ENCODE data around the gene FYN. TPM values are rescaled to one million over a fixed set of nuclear protein-coding genes. Genes with fewer than 3 reads are reported as not detected.

The FYN gene
- total and polyA plus RNA-seq, 2 donors from 2014 or later = 34.5 to 52.4 TPM

DNA sequence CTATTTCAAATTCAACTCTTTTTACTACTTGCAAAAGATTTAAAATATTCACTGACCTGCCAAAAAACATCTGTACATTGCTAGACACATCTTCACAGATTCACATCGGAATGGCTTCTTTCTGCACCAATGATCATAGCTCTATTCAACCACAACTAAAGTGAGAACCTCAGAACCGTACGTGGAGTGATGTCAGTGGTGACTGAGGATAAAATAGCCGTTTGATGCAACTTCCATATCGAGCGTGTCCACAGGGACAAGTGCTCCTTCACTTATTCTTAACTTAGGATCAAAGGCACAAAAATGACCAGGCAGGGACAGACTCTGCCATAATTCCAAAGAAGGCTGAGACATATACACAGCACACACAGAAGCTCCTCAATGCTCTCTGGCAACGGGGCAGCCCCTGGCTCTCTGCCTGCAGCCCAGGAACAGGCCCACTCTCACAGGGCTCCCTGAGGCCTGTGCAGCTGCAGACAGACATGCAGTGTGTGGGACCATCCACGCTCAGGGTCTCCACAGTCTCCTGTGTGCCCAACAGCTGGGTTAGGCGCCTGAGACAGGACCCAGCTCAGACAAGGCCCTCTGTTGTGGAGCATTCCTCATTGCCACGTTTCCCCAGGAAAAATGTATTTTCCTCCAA lies 22.8 kb downstream of the FYN start:
- intact Hi-C loops (cut with DNase I) = no loop called here
- DNase-seq = no peak

DNA sequence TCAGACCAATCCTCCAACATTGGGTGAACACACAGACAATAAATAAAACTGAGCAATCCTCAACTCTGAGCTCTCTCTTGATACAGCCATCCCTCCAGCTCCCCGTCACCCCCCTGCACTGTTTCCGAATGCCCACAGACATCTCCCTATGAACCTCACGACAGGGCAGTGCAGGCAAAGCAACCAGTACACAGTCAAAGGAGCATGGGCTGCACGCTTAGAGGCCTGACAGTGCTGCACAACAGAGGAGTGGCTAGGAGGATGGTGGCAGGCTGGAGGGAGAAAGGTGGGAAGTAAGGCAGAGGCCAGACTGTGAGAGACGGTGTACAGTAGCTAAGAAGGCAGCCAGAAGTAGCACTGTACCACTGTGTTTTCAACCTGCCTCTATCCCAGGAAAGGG lies 24.0 kb downstream of the FYN start:
- Histone ChIP-seq H3K27me3 (ENCODE audit: control insufficient read depth, insufficient read depth, low read length) (no peaks in the 10 kb centered on the region), H3K4me1 (ENCODE audit: control insufficient read depth in 2 of 3, insufficient read depth in 2 of 3, low read depth in 1 of 3, low read length in 3 of 3) (peaks cover 0 to 7% (median 5%) of the 10 kb centered on the region in 3 donors), H3K36me3 (ENCODE audit: control insufficient read depth in 2 of 3, insufficient read depth in 3 of 3, low read length in 3 of 3) (no peaks in the 10 kb centered on the region), H3K4me3 (ENCODE audit: low read length in 3 of 3) (no peak overlapping the region), H3K9me3 (ENCODE audit: control insufficient read depth in 2 of 3, insufficient read depth in 1 of 3, low read length in 3 of 3) (no peaks in the 10 kb centered on the region), H3K27ac (ENCODE audit: low read depth in 2 of 2, low read length in 2 of 2) (no peak overlapping the region), H3K9ac (ENCODE audit: low read length in 3 of 3) (no peak overlapping the region)
- TF ChIP-seq, protein P1, sequence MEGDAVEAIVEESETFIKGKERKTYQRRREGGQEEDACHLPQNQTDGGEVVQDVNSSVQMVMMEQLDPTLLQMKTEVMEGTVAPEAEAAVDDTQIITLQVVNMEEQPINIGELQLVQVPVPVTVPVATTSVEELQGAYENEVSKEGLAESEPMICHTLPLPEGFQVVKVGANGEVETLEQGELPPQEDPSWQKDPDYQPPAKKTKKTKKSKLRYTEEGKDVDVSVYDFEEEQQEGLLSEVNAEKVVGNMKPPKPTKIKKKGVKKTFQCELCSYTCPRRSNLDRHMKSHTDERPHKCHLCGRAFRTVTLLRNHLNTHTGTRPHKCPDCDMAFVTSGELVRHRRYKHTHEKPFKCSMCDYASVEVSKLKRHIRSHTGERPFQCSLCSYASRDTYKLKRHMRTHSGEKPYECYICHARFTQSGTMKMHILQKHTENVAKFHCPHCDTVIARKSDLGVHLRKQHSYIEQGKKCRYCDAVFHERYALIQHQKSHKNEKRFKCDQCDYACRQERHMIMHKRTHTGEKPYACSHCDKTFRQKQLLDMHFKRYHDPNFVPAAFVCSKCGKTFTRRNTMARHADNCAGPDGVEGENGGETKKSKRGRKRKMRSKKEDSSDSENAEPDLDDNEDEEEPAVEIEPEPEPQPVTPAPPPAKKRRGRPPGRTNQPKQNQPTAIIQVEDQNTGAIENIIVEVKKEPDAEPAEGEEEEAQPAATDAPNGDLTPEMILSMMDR (IDR thresholded peaks at IDR 0.05; ENCODE audit: borderline replicate concordance, extremely low read depth, insufficient read depth) = no peak
- no peak for FAIRE-seq
- no peak for DNase-seq
- intact Hi-C loops (cut with DNase I) = no loop called here

More for the DNA sequence above, 22.8 kb downstream of the FYN start:
- Histone ChIP-seq H3K9ac (ENCODE audit: low read length in 3 of 3) (no peak overlapping the region), H3K27ac (ENCODE audit: low read depth in 2 of 2, low read length in 2 of 2) (no peak overlapping the region), H3K36me3 (ENCODE audit: control insufficient read depth in 2 of 3, insufficient read depth in 3 of 3, low read length in 3 of 3) (no peaks in the 10 kb centered on the region), H3K4me3 (ENCODE audit: low read length in 3 of 3) (no peak overlapping the region), H3K9me3 (ENCODE audit: control insufficient read depth in 2 of 3, insufficient read depth in 1 of 3, low read length in 3 of 3) (no peaks in the 10 kb centered on the region), H3K4me1 (ENCODE audit: control insufficient read depth in 2 of 3, insufficient read depth in 2 of 3, low read depth in 1 of 3, low read length in 3 of 3) (peaks cover 0 to 3% (median 0%) of the 10 kb centered on the region in 3 donors), H3K27me3 (ENCODE audit: control insufficient read depth, insufficient read depth, low read length) (no peaks in the 10 kb centered on the region)
- no peak for FAIRE-seq
- TF ChIP-seq, protein P1 (IDR thresholded peaks at IDR 0.05; ENCODE audit: borderline replicate concordance, extremely low read depth, insufficient read depth) = no peak

DNA sequence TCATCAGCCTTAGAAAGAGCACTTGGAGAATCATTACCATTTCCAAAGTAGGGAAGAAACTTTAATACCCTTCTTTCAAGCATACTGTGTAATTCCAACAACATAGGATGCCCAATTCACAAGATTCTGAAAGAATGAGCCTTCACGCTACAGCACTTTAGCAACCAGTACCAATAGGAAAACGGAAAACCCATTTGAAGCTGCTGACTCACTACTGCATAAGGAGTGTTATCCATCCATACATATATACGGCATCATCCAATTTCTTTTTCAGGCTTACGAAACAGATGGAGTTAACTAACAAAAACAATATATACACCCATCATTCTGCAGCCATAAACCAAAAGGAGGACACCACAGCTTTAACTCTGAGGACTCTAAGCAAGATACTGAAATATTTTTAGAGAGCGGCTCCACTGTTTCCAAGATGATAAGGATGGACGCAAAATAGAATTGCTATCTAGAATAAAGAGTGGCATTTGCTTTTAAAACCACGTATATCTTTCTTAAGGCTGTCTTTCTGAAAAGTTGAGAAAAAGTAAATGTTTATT lies 24.9 kb downstream of the FYN start:
- Histone ChIP-seq H3K9ac (ENCODE audit: low read length in 3 of 3) (no peak overlapping the region), H3K27me3 (ENCODE audit: control insufficient read depth, insufficient read depth, low read length) (no peaks in the 10 kb centered on the region), H3K27ac (ENCODE audit: low read depth in 2 of 2, low read length in 2 of 2) (no peak overlapping the region), H3K4me3 (ENCODE audit: low read length in 3 of 3) (no peak overlapping the region), H3K36me3 (ENCODE audit: control insufficient read depth in 2 of 3, insufficient read depth in 3 of 3, low read length in 3 of 3) (no peaks in the 10 kb centered on the region), H3K9me3 (ENCODE audit: control insufficient read depth in 2 of 3, insufficient read depth in 1 of 3, low read length in 3 of 3) (no peaks in the 10 kb centered on the region), H3K4me1 (ENCODE audit: control insufficient read depth in 2 of 3, insufficient read depth in 2 of 3, low read depth in 1 of 3, low read length in 3 of 3) (peaks cover 0 to 7% (median 5%) of the 10 kb centered on the region in 3 donors)
- DNase-seq = no peak
- TF ChIP-seq, protein P1 (IDR thresholded peaks at IDR 0.05; ENCODE audit: borderline replicate concordance, extremely low read depth, insufficient read depth) = no peak
- FAIRE-seq = no peak
- intact Hi-C loops (cut with DNase I) = no loop called here
